ENCODE data around the gene CMSS1.

Gene CMSS1

DNA sequence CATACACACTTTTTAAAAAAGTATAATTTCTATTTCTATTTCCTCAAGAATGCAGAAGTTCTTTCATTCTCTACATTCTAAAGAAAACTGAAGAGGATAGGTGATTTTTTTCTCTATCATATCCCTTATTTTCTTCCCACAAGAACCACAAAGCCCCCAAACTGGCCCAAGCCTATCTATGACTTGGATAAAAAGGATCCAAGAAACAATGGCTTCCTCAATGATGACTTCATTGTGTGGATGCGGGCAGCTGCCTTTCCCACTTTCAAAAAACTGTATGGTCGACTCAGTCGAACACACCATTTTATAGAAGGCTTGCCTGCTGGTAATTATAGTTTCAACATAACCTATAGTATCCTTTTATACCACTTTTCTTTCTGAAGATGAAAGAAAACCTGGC, 390.2 kb downstream of the CMSS1 start:
- Histone ChIP-seq H3K27me3 (ENCODE audit: insufficient read depth, low read length) (no peaks in the 10 kb centered on the region), H3K9me3 (ENCODE audit: low read length) (no peaks in the 10 kb centered on the region), H3K4me1 (ENCODE audit: insufficient read depth, low read length, severe bottlenecking) (no peaks in the 10 kb centered on the region), H3K27ac (ENCODE audit: low read depth, low read length, poor library complexity, severe bottlenecking) (no peak overlapping the region), H2AFZ (ENCODE audit: low read length) (no peak overlapping the region), H3K9ac (ENCODE audit: low read length) (no peak overlapping the region), H3K4me2 (ENCODE audit: low read length) (no peak overlapping the region), H3K36me3 (ENCODE audit: insufficient read depth, low read length) (no peaks in the 10 kb centered on the region), H3K4me3 (ENCODE audit: low read depth, low read length, poor library complexity, severe bottlenecking) (no peak overlapping the region), H3K79me2 (ENCODE audit: insufficient read depth, low read length) (no peaks in the 10 kb centered on the region), H3F3A (ENCODE audit: insufficient read depth, low read length) (no peaks in the 10 kb centered on the region), H4K20me1 (ENCODE audit: insufficient read depth, low read length) (no peaks in the 10 kb centered on the region), H3K9me2 (ENCODE audit: low read depth, low read length) (no peaks in the 10 kb centered on the region)
- TF ChIP-seq EZH2 (IDR thresholded peaks at IDR 0.05; ENCODE audit: borderline replicate concordance, low read length) = no peak
- TF ChIP-seq, protein P1, sequence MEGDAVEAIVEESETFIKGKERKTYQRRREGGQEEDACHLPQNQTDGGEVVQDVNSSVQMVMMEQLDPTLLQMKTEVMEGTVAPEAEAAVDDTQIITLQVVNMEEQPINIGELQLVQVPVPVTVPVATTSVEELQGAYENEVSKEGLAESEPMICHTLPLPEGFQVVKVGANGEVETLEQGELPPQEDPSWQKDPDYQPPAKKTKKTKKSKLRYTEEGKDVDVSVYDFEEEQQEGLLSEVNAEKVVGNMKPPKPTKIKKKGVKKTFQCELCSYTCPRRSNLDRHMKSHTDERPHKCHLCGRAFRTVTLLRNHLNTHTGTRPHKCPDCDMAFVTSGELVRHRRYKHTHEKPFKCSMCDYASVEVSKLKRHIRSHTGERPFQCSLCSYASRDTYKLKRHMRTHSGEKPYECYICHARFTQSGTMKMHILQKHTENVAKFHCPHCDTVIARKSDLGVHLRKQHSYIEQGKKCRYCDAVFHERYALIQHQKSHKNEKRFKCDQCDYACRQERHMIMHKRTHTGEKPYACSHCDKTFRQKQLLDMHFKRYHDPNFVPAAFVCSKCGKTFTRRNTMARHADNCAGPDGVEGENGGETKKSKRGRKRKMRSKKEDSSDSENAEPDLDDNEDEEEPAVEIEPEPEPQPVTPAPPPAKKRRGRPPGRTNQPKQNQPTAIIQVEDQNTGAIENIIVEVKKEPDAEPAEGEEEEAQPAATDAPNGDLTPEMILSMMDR (IDR thresholded peaks at IDR 0.05; ENCODE audit: low read length) = no peak

DNA sequence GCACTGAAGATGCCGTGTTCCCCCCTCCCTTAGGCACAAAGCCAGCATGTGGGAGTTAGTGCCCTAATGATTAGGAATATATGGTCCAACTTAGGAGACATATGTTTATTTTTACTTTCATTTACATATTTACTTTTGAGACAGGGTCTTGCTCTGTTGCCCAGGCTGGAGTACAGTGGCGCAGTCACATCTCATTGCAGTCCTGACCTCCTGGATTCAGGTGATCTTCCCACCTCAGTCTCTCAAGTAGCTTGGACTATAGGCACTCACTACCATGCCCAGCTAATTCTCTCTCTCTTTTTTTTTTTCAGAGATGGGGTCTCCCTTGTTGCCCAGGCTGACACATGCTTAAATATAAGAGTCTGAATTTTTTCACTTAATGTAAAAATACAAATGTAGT, 391.5 kb downstream of the CMSS1 start:
- no peaks in the 10 kb centered on the region for H3K79me2 ChIP-seq (ENCODE audit: insufficient read depth, low read length)

DNA sequence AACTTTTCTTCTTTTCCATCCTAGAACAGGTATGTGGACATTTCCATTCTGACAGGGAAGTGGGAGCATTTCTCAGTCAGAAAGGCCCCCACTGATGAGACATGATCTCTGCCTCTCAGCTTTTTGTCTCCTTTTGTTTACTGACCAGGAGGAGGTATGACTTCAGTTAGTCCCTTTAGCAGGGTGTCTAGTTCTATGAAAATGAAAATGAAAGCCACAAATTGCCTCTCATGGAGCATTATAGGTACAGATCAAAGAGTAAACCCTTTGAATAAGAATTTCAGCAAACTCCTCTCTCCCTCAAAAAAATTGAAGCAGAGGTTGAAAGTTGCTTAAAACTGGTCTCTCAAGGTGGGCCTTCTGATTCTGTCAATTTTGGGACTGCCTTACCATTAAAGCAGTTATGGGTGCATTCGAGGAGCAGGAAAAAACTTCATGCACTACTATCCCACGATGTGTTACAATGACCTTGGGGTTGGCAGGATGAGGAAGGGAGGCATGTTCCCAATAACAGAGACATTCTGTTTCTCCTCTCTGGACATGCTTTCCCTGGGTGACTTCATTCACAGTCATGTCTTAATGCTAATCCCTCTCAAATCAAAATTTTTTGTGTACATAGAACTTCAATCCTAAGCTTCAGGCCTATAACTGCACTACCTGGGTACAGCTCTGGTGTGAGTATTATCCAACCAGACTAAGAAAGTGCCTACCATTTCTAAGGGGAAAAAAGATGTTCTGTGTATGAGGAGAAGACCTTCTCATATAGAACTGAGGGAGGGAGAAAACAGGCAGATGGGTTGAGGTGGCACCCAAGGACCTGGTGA, 392.5 kb downstream of the CMSS1 start:
- Histone ChIP-seq H3K27ac (ENCODE audit: low read depth, low read length, poor library complexity, severe bottlenecking) (no peak overlapping the region), H3K9ac (ENCODE audit: low read length) (no peak overlapping the region), H2AFZ (ENCODE audit: low read length) (no peak overlapping the region), H3F3A (ENCODE audit: insufficient read depth, low read length) (no peaks in the 10 kb centered on the region), H3K4me1 (ENCODE audit: insufficient read depth, low read length, severe bottlenecking) (no peaks in the 10 kb centered on the region), H3K36me3 (ENCODE audit: insufficient read depth, low read length) (no peaks in the 10 kb centered on the region), H3K9me3 (ENCODE audit: low read length) (no peaks in the 10 kb centered on the region), H3K4me3 (ENCODE audit: low read depth, low read length, poor library complexity, severe bottlenecking) (no peak overlapping the region), H3K9me2 (ENCODE audit: low read depth, low read length) (no peaks in the 10 kb centered on the region), H3K79me2 (ENCODE audit: insufficient read depth, low read length) (no peaks in the 10 kb centered on the region), H4K20me1 (ENCODE audit: insufficient read depth, low read length) (no peaks in the 10 kb centered on the region), H3K4me2 (ENCODE audit: low read length) (no peak overlapping the region), H3K27me3 (ENCODE audit: insufficient read depth, low read length) (no peaks in the 10 kb centered on the region)
- TF ChIP-seq EZH2 (IDR thresholded peaks at IDR 0.05; ENCODE audit: borderline replicate concordance, low read length) = no peak
- TF ChIP-seq, protein P1 (IDR thresholded peaks at IDR 0.05; ENCODE audit: low read length) = no peak

More for the DNA sequence above, 391.5 kb downstream of the CMSS1 start:
- Histone ChIP-seq H3K27me3 (ENCODE audit: insufficient read depth, low read length) (no peaks in the 10 kb centered on the region), H3K4me3 (ENCODE audit: low read depth, low read length, poor library complexity, severe bottlenecking) (no peak overlapping the region), H3K9ac (ENCODE audit: low read length) (no peak overlapping the region), H3K9me2 (ENCODE audit: low read depth, low read length) (no peaks in the 10 kb centered on the region), H3K27ac (ENCODE audit: low read depth, low read length, poor library complexity, severe bottlenecking) (no peak overlapping the region), H3K9me3 (ENCODE audit: low read length) (no peaks in the 10 kb centered on the region), H3K4me1 (ENCODE audit: insufficient read depth, low read length, severe bottlenecking) (no peaks in the 10 kb centered on the region), H2AFZ (ENCODE audit: low read length) (no peak overlapping the region), H3K36me3 (ENCODE audit: insufficient read depth, low read length) (no peaks in the 10 kb centered on the region), H4K20me1 (ENCODE audit: insufficient read depth, low read length) (no peaks in the 10 kb centered on the region), H3F3A (ENCODE audit: insufficient read depth, low read length) (no peaks in the 10 kb centered on the region), H3K4me2 (ENCODE audit: low read length) (no peak overlapping the region)
- TF ChIP-seq, protein P1 (IDR thresholded peaks at IDR 0.05; ENCODE audit: low read length) = no peak
- TF ChIP-seq EZH2 (IDR thresholded peaks at IDR 0.05; ENCODE audit: borderline replicate concordance, low read length) = no peak

All from OCI-LY1 (cell line).